ENCODE data around the gene ZNF789.

The ZNF789 gene

DNA sequence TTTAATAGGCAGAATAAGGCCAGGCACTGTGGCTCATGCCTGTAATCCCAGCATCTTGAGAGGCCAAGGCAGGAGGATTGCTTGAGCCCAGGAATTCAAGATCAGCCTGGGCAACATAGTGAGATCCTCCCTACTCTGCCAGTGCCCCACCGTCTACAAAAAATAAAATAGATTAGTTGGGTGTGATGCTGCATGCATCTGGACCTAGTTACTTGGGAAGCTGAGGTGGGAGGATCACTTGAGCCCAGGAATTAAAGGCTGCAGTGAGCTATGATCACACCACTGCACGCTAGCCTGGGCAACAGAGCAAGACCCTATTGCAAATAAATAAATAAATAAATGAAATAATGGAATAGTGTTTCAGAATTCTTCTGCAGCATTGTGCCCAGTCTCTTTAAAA lies 63.0 kb downstream of the ZNF789 start:
- Histone ChIP-seq H3K79me2 (peaks cover 13% of the 10 kb centered on the region), H3K4me3 (ENCODE audit: low read depth, low read length) (no peak overlapping the region), H3K27me3 (ENCODE audit: control insufficient read depth, insufficient read depth, low read length) (no peaks in the 10 kb centered on the region), H3K4me2 (ENCODE audit: low read length) (no peak overlapping the region), H3K27ac (no peak overlapping the region), H3K36me3 (ENCODE audit: control insufficient read depth, insufficient read depth, low read length) (peaks cover 13% of the 10 kb centered on the region), H3K9ac (no peak overlapping the region), H3K9me3 (ENCODE audit: control insufficient read depth, low read length) (peaks cover 7% of the 10 kb centered on the region), H3K4me1 (no peaks in the 10 kb centered on the region), H2AFZ (no peak overlapping the region)
- TF ChIP-seq CTCF (IDR thresholded peaks at IDR 0.05) = no peak

Data from parathyroid adenoma (tissue), 2 donors.